GM10248 (cell line): ENCODE data around the gene BTBD17.

ENCODE experiments used
- CTCF ChIA-PET: fragments of 300-600 bp; sonication (Branson Sonifier 250); formaldehyde crosslinking; extraction: SDS; loops from one replicate; lab custom pipeline; 2021; ENCODE audit warnings: antibody characterized with exemption; lab: Yijun Ruan, JAX
- POLR2A ChIA-PET: fragments of 350-650 bp; sonication (Branson Sonifier 250); formaldehyde crosslinking; extraction: SDS; loops from one replicate; lab custom pipeline; 2020; ENCODE audit warnings: antibody characterized with exemption; lab: Yijun Ruan, JAX
- DNase-seq: peaks from one replicate; pipeline ENCODE4 v3.0.0; 2012; ENCODE audit errors: extremely low spot score
- TF ChIP-seq, protein P1 (sequence below): IDR thresholded peaks from 2 replicates; pipeline ENCODE4 v1.5.1; 2012; ENCODE audit warnings: mild to moderate bottlenecking, low read depth; ENCODE audit errors: extremely low read depth, missing control alignments, control extremely low read depth

Gene BTBD17

DNA sequence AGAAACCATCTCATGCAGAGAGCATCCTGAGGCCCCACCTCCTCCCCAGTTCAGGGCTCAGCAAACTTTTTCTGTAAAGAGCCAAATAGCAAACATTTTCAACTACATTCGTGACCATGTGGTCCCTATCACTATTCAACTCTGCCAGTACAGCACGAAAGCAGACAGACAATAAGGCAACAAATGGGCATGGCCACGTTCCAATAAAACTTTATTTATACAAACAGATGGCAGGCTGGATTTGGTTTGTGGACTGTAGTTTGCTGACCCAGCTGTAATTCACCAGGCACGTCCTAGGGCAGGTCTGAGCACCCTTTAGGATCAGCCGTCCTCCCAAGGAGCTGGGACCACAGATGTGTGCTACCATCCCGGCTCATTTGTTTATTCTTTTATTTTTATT is 43.1 kb upstream of the BTBD17 start:
- ChIA-PET CTCF (interaction anchor here (1.0 to 1.8 kb wide), 2 partner anchors 48 to 52 kb away, joined by 3 to 6 read pairs; no protein-coding TSS in a partner anchor), POLR2A (no interaction called here)
- no peak for DNase-seq
- TF ChIP-seq, protein P1, sequence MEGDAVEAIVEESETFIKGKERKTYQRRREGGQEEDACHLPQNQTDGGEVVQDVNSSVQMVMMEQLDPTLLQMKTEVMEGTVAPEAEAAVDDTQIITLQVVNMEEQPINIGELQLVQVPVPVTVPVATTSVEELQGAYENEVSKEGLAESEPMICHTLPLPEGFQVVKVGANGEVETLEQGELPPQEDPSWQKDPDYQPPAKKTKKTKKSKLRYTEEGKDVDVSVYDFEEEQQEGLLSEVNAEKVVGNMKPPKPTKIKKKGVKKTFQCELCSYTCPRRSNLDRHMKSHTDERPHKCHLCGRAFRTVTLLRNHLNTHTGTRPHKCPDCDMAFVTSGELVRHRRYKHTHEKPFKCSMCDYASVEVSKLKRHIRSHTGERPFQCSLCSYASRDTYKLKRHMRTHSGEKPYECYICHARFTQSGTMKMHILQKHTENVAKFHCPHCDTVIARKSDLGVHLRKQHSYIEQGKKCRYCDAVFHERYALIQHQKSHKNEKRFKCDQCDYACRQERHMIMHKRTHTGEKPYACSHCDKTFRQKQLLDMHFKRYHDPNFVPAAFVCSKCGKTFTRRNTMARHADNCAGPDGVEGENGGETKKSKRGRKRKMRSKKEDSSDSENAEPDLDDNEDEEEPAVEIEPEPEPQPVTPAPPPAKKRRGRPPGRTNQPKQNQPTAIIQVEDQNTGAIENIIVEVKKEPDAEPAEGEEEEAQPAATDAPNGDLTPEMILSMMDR = no peak

GRCh38 chr17:74404218-74404617 is 42.5 kb upstream of the BTBD17 start:
- no peak for DNase-seq
- ChIA-PET CTCF (interaction anchor here (1.0 to 2.6 kb wide), 3 partner anchors 11 to 53 kb away, joined by 3 to 7 read pairs (median 5); no protein-coding TSS in a partner anchor), POLR2A (no interaction called here)
- TF ChIP-seq, protein P1 = no peak

- no peak for DNase-seq
- CTCF ChIA-PET = interaction anchor here (1.3 to 2.6 kb wide), 3 partner anchors 11 to 54 kb away, joined by 4 to 7 read pairs (median 5); no protein-coding TSS in a partner anchor
- TF ChIP-seq, protein P1 = no peak
- POLR2A ChIA-PET = no interaction called here
Measured at GRCh38 chr17:74403512-74404137, 42.0 kb upstream of the BTBD17 start.

GRCh38 chr17:74402048-74402447 is 40.4 kb upstream of the BTBD17 start:
- TF ChIP-seq, protein P1 = no peak
- ChIA-PET CTCF (interaction anchor here (1.1 to 2.6 kb wide), 4 partner anchors 9 to 55 kb away, joined by 3 to 7 read pairs (median 4); no protein-coding TSS in a partner anchor), POLR2A (interaction anchor here (0.7 kb wide), 1 partner anchor 564 kb away, joined by 4 read pairs; no protein-coding TSS in a partner anchor)
- no peak for DNase-seq

DNA sequence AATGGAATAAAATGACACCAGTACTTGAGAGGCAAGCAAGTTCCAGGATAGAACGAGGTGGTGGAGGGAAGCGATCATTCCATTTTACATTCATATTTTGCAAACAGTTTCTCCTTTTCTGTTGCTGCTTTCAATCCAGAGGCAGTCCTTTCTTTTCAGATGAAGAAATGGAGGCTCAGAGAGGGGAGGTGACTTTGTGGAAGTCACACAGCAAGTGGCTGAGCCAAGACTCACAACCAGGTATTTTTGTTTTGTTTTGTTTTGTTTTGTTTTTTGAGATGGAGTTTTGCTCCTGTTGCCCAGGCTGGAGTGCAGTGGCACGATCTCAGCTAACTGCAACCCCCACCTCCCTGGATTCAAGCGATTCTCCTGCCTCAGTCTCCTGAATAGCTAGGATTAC is 34.9 kb upstream of the BTBD17 start:
- TF ChIP-seq, protein P1 = no peak
- CTCF ChIA-PET = no interaction called here
- DNase-seq = no peak
- POLR2A ChIA-PET = no interaction called here

GRCh38 chr17:74394977-74395376 is 33.3 kb upstream of the BTBD17 start:
- ChIA-PET CTCF (interaction anchor here (1.0 to 5.5 kb wide), 8 partner anchors 10 to 138 kb away, joined by 3 to 43 read pairs (median 4); partner anchors contain the start of genes BTBD17 and GPR142), POLR2A (no interaction called here)
- no peak for DNase-seq
- TF ChIP-seq, protein P1 = no peak
